HUES64 (cell line): Measurements from ENCODE around the gene DYSF.

ENCODE experiments used
- H3K27ac ChIP-seq: 2 replicates; pipeline ENCODE4 v1.7.0; 2013; ENCODE audit warnings: low read depth, low read length, inconsistent platforms
- H3K27me3 ChIP-seq: 2 replicates; pipeline ENCODE4 v1.6.1; 2013; ENCODE audit warnings: mild to moderate bottlenecking, low read length; ENCODE audit not compliant: insufficient read depth
- H3K36me3 ChIP-seq: 2 replicates; pipeline ENCODE4 v1.6.1; 2013; ENCODE audit warnings: mild to moderate bottlenecking, low read length; ENCODE audit not compliant: insufficient read depth
- H3K4me1 ChIP-seq: 2 replicates; pipeline ENCODE4 v1.6.1; 2013; ENCODE audit warnings: mild to moderate bottlenecking, low read length, moderate library complexity; ENCODE audit not compliant: insufficient read depth
- H3K4me3 ChIP-seq: 2 replicates; pipeline ENCODE4 v1.5.1; 2013; ENCODE audit warnings: mild to moderate bottlenecking, low read length, moderate library complexity
- H3K9ac ChIP-seq: 2 replicates; pipeline ENCODE4 v1.6.1; 2013; ENCODE audit warnings: mild to moderate bottlenecking, low read depth, low read length
- H3K9me3 ChIP-seq: 2 replicates; pipeline ENCODE4 v1.6.1; 2013; ENCODE audit warnings: low read depth, low read length; ENCODE audit not compliant: insufficient read depth
- WGBS: fragments of 150-250, 120-280 bp; methylation state at CpG from one replicate; pipeline ENCODE4 v1.1.7; 2013; ENCODE audit warnings: missing lambda C conversion rate; 5-methylcytosine and 5-hydroxymethylcytosine counted together

The DYSF gene

DNA sequence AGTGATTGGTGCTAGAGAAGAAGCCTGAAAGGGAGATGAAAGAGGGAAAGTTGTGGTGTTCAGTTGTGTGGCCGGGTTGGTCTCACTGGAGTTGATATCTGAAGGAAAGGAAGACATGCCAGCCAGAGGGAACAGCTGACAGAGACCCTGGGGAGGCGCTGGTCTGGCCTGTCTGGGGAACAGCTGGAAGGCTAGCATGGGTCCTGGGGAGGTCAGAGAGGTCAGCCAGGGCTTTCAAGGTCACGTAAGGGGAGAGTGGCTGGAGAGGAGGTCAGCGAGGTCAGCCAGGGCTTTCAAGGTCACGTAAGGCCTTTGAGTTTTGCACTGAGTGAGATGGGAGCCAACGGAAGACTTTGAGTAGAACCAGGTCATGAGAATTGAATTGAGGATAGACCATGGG is 11.0 kb downstream of the DYSF start:
- Histone ChIP-seq H3K9ac (no peak overlapping the region), H3K4me1 (peaks cover 6% of the 10 kb centered on the region), H3K9me3 (peaks cover 3% of the 10 kb centered on the region; the same call in 1 of the 2 replicates), H3K27ac (no peak overlapping the region), H3K27me3 (peaks cover 94% of the 10 kb centered on the region), H3K36me3 (no peaks in the 10 kb centered on the region), H3K4me3 (no peak overlapping the region)
- 90% methylated on average over 6 of the region's 6 CpGs for WGBS

DNA sequence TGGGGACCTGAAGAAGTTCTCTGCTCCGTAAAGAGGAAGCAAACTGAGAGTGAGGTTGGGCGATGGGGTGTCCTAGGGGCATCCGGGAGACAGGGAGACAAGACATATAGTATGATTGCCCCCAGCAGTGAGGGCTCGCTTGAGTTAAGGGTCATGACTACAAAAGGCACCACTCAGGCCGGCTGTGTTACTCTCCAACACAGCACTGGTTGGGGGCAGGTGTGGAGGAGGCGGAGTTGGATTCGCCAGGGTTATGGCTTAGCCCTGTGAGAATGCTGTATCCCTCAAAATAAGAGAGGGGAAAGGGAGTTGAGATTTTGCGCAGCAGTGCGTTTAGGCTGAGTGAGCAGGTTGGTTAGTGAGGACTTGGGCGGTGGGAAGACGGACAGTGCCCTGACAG is 12.0 kb downstream of the DYSF start:
- no peak overlapping the region for H3K9ac ChIP-seq
- H3K27me3 ChIP-seq, result peaks cover 91% of the 10 kb centered on the region

GRCh38 chr2:71465961-71466300 is 12.6 kb downstream of the DYSF start:
- no peak overlapping the region for H3K9ac ChIP-seq
- H3K27ac ChIP-seq, result no peak overlapping the region
- H3K27me3 ChIP-seq, result peaks cover 90% of the 10 kb centered on the region
- 9% methylated on average over 23 of the region's 23 CpGs for WGBS
- H3K4me3 ChIP-seq, result peak overlapping the region; percentile 57
- H3K4me1 ChIP-seq, result peaks cover 3% of the 10 kb centered on the region
- peaks cover 3% of the 10 kb centered on the region; the same call in 1 of the 2 replicates for H3K9me3 ChIP-seq
- H3K36me3 ChIP-seq, result no peaks in the 10 kb centered on the region

More for the DNA sequence above, 12.0 kb downstream of the DYSF start:
- H3K4me3 ChIP-seq, result peak overlapping the region; percentile 57; the same call in 1 of the 2 replicates
- peaks cover 6% of the 10 kb centered on the region for H3K4me1 ChIP-seq
- peaks cover 3% of the 10 kb centered on the region; the same call in 1 of the 2 replicates for H3K9me3 ChIP-seq
- H3K27ac ChIP-seq, result no peak overlapping the region
- 56% methylated on average over 11 of the region's 11 CpGs for WGBS
- no peaks in the 10 kb centered on the region for H3K36me3 ChIP-seq

- Histone ChIP-seq H3K4me1 (peaks cover 3% of the 10 kb centered on the region; the same call in 1 of the 2 replicates), H3K27me3 (peaks cover 84% of the 10 kb centered on the region), H3K27ac (no peak overlapping the region), H3K9me3 (peaks cover 3% of the 10 kb centered on the region; the same call in 1 of the 2 replicates), H3K36me3 (no peaks in the 10 kb centered on the region), H3K4me3 (peak overlapping the region; percentile 57), H3K9ac (0 out of 2 replicates have a peak overlapping the region, but pooled peaks have one; percentile 17)
- WGBS, result 2% methylated on average over 78 of the region's 78 CpGs
Observed at GRCh38 chr2:71466301-71467179, 13.2 kb downstream of the DYSF start.

DNA sequence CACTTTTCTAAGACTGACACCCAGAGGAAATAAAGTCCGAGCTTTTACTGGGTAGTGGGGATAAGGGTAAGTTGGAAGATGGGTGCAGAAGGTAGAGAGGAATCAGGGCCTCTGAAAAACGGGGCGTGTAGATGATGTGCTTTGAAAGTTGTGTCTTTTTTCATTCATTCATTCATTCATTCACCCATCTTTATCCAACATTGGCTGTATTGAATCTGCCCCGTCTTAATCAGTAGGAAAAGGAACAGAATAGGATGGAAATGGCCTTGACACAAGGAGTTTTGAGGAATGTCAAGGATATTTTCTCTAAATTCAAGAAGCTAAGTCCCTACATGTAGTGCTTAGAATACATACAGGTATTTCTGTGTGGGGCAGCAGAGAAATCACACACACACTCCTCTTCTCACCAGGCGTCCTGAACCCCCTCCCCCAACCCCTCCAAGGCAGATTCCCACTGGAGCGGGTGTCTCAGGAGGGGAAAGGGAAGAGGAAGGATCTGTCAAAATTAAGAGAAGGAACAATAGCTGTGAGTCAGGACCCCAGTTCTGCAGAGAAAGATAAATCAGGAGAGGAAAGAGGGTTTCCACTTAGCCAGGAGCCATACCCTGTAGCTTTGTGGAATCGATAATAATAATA is 13.9 kb downstream of the DYSF start:
- Histone ChIP-seq H3K9ac (no peak overlapping the region), H3K27ac (no peak overlapping the region), H3K27me3 (peaks cover 77% of the 10 kb centered on the region), H3K4me1 (peaks cover 3% of the 10 kb centered on the region; the same call in 1 of the 2 replicates), H3K36me3 (no peaks in the 10 kb centered on the region), H3K4me3 (peak overlapping the region; percentile 57), H3K9me3 (peaks cover 3% of the 10 kb centered on the region; the same call in 1 of the 2 replicates)
- 37% methylated on average over 4 of the region's 7 CpGs for WGBS

GRCh38 chr2:71468279-71469015 is 15.1 kb downstream of the DYSF start:
- no peaks in the 10 kb centered on the region for H3K9me3 ChIP-seq
- 81% methylated on average over 11 of the region's 11 CpGs for WGBS
- H3K27ac ChIP-seq, result no peak overlapping the region
- no peak overlapping the region for H3K4me3 ChIP-seq
- H3K4me1 ChIP-seq, result peaks cover 3% of the 10 kb centered on the region; the same call in 1 of the 2 replicates
- H3K27me3 ChIP-seq, result peaks cover 66% of the 10 kb centered on the region
- no peaks in the 10 kb centered on the region for H3K36me3 ChIP-seq
- no peak overlapping the region for H3K9ac ChIP-seq

GRCh38 chr2:71469403-71470398 is 16.3 kb downstream of the DYSF start:
- no peaks in the 10 kb centered on the region for H3K9me3 ChIP-seq
- WGBS, result 89% methylated on average over 7 of the region's 8 CpGs
- peaks cover 3% of the 10 kb centered on the region; the same call in 1 of the 2 replicates for H3K4me1 ChIP-seq
- no peak overlapping the region for H3K9ac ChIP-seq
- no peaks in the 10 kb centered on the region for H3K36me3 ChIP-seq
- peaks cover 53% of the 10 kb centered on the region for H3K27me3 ChIP-seq
- no peak overlapping the region for H3K4me3 ChIP-seq
- H3K27ac ChIP-seq, result no peak overlapping the region

DNA sequence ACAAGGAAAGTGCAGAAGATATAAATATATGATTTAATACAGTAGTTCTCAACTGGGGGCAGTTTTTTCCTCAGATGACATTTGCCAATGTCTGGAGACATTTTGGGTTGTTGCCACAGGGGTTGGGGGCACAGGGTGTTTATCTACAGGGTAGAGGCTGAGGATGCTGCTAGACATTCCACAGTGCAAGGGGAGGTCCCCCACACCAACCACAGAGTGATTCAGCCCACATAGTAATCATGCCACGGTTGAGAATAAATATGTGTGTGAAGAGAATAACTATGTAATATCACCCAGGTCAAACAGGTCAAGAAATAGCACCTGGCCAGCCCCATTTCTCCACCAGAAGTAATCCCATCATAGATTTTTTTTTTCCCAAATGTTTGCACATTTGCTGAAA is 17.9 kb downstream of the DYSF start:
- Histone ChIP-seq H3K27me3 (peaks cover 37% of the 10 kb centered on the region), H3K4me1 (peaks cover 3% of the 10 kb centered on the region; the same call in 1 of the 2 replicates)
- WGBS, result no CpG with 5 or more reads among the region's 1 CpG

DNA sequence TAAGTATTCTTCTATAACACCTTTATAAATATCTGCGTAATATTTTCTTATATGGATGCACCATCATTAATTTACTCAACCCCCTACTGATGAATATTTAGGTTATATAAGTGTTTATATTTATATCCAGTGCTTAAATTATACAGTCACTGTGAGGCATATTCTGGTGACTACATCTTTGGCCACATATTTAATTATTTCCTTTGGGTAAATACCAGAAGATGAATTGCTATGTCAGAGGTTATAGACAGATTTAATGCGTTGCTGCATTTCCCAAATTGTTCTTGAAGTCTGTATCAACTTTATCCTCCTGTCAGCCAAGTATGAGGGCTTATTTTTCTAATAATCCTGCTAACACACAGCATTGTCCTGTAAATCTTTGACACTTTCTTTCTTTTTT is 18.7 kb downstream of the DYSF start:
- no peak overlapping the region for H3K4me3 ChIP-seq
- H3K36me3 ChIP-seq, result no peaks in the 10 kb centered on the region
- no peak overlapping the region for H3K9ac ChIP-seq
- 100% methylated on average over 1 of the region's 2 CpGs for WGBS
- no peaks in the 10 kb centered on the region for H3K9me3 ChIP-seq
- peaks cover 30% of the 10 kb centered on the region for H3K27me3 ChIP-seq
- H3K4me1 ChIP-seq, result peaks cover 2% of the 10 kb centered on the region; the same call in 1 of the 2 replicates
- no peak overlapping the region for H3K27ac ChIP-seq

More for the DNA sequence above, 17.9 kb downstream of the DYSF start:
- Histone ChIP-seq H3K9me3 (no peaks in the 10 kb centered on the region), H3K4me3 (no peak overlapping the region), H3K9ac (no peak overlapping the region), H3K36me3 (no peaks in the 10 kb centered on the region), H3K27ac (no peak overlapping the region)
